ENCODE data around the gene TESK1.

DNA sequence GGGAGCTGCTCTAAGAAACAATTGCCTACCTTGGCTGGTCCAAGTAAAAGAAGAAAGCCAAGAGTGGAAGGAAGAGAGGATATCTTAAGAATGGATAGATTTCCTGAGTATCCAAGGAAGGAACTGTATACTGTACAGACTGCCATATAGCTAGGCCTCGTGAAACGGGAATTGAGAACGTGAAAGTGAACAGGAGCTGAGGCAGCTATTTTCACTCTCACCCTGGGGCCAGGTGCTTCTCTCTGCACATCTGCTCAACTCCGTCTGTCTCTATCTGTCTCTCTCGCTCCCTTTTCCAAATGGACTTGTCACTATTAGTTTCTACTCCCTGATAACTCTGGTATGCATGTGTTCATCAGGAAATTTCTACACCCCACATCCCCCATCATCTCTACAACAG is 35.9 kb upstream of the TESK1 start:
- TF ChIP-seq, protein P1, sequence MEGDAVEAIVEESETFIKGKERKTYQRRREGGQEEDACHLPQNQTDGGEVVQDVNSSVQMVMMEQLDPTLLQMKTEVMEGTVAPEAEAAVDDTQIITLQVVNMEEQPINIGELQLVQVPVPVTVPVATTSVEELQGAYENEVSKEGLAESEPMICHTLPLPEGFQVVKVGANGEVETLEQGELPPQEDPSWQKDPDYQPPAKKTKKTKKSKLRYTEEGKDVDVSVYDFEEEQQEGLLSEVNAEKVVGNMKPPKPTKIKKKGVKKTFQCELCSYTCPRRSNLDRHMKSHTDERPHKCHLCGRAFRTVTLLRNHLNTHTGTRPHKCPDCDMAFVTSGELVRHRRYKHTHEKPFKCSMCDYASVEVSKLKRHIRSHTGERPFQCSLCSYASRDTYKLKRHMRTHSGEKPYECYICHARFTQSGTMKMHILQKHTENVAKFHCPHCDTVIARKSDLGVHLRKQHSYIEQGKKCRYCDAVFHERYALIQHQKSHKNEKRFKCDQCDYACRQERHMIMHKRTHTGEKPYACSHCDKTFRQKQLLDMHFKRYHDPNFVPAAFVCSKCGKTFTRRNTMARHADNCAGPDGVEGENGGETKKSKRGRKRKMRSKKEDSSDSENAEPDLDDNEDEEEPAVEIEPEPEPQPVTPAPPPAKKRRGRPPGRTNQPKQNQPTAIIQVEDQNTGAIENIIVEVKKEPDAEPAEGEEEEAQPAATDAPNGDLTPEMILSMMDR (IDR thresholded peaks at IDR 0.05): no peak
- no peak for TF ChIP-seq POLR2AphosphoS5 (IDR thresholded peaks at IDR 0.05)
- no peak for TF ChIP-seq POLR2A (IDR thresholded peaks at IDR 0.05)

All from breast epithelium (tissue), 3 donors.